ENCODE results near the gene LEO1.

DNA sequence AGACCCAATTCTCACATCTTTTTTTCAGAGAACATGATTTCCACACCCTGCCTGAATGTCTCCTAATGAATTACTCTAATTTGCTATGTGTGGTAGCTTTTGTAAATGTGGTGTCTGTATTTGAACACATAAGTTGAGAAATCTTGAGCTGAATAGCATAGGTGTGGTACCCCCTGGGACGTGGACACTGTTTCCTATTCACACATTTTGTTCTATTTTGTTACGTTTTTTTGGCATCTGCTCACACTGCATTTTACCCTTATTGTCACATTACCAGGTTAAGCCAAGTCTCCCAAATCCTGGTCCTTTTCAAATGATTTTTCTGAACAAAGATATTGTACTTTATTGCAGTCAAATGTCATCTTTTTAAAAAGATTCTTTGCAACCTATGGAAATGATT, 40.6 kb upstream of the LEO1 start:
- TF ChIP-seq, protein P1, sequence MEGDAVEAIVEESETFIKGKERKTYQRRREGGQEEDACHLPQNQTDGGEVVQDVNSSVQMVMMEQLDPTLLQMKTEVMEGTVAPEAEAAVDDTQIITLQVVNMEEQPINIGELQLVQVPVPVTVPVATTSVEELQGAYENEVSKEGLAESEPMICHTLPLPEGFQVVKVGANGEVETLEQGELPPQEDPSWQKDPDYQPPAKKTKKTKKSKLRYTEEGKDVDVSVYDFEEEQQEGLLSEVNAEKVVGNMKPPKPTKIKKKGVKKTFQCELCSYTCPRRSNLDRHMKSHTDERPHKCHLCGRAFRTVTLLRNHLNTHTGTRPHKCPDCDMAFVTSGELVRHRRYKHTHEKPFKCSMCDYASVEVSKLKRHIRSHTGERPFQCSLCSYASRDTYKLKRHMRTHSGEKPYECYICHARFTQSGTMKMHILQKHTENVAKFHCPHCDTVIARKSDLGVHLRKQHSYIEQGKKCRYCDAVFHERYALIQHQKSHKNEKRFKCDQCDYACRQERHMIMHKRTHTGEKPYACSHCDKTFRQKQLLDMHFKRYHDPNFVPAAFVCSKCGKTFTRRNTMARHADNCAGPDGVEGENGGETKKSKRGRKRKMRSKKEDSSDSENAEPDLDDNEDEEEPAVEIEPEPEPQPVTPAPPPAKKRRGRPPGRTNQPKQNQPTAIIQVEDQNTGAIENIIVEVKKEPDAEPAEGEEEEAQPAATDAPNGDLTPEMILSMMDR (IDR thresholded peaks at IDR 0.05), result no peak
- no peak for TF ChIP-seq POLR2A (IDR thresholded peaks at IDR 0.05)
